Measurements from ENCODE around the gene MEST.

Gene MEST

GRCh38 chr7:130554481-130554880 is 62.6 kb downstream of the MEST start:
- TF ChIP-seq CTCF (IDR thresholded peaks at IDR 0.05; ENCODE audit: low read depth, low read length, missing control alignments), result no peak
- no peak overlapping the region for H3K4me3 ChIP-seq (ENCODE audit: low read depth, low read length)
- no peak for DNase-seq (ENCODE audit: low read depth)
